ENCODE results near the gene INTS12.

Gene INTS12

DNA sequence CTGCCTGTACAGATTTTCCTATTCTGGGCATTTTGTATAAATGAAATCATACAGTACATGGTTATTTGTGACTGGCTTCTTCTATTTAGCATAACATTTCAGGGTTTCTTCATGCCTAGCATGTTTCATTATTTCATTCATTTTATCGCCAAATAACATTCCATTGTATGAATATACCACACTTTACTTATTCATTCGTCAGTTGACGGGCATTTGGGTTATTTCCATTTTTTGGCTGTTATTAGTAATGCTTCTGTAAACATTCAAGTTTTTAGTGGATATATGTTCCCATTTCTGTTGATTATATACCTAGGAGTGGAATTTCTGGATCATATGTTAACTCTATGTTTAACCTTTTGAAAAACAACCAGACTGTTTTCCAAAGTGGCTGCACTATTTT lies 47.5 kb downstream of the INTS12 start:
- H3K4me3 ChIP-seq (replicated peaks; ENCODE audit: low read depth, low read length) = no peak overlapping the region
- DNase-seq (ENCODE audit: low read depth) = no peak
- TF ChIP-seq, protein P1, sequence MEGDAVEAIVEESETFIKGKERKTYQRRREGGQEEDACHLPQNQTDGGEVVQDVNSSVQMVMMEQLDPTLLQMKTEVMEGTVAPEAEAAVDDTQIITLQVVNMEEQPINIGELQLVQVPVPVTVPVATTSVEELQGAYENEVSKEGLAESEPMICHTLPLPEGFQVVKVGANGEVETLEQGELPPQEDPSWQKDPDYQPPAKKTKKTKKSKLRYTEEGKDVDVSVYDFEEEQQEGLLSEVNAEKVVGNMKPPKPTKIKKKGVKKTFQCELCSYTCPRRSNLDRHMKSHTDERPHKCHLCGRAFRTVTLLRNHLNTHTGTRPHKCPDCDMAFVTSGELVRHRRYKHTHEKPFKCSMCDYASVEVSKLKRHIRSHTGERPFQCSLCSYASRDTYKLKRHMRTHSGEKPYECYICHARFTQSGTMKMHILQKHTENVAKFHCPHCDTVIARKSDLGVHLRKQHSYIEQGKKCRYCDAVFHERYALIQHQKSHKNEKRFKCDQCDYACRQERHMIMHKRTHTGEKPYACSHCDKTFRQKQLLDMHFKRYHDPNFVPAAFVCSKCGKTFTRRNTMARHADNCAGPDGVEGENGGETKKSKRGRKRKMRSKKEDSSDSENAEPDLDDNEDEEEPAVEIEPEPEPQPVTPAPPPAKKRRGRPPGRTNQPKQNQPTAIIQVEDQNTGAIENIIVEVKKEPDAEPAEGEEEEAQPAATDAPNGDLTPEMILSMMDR (IDR thresholded peaks at IDR 0.05; ENCODE audit: low read length, missing control alignments) = no peak

DNA sequence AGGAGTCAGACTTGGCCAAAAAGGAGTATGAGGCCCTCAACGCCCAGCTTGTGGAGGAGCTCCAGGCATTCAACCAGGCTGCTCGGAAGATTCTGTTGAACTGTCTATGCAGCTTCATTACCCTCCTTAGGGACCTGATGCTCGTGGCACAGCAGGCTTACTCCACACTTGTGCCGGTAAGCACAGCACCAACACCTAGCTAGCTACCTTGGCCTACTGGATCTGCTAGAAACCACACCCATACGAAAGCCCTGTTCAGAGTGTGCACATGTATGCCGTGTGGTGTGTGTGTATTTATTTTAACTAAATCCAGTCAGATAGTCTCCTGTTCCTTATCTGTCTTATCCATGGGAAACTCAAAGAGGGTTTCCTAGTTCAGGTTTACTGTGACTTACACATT lies 49.3 kb downstream of the INTS12 start:
- no peak for DNase-seq (ENCODE audit: low read depth)
- TF ChIP-seq, protein P1 (IDR thresholded peaks at IDR 0.05; ENCODE audit: low read length, missing control alignments) = no peak
- H3K4me3 ChIP-seq (replicated peaks; ENCODE audit: low read depth, low read length) = no peak overlapping the region

- peak; percentile 7 for DNase-seq (ENCODE audit: low read depth)
- TF ChIP-seq, protein P1 (IDR thresholded peaks at IDR 0.05; ENCODE audit: low read length, missing control alignments) = no peak
- H3K4me3 ChIP-seq (replicated peaks; ENCODE audit: low read depth, low read length) = no peak overlapping the region
Measured at GRCh38 chr4:105657117-105657765, 51.2 kb downstream of the INTS12 start.

GRCh38 chr4:105652286-105652888 lies 56.1 kb downstream of the INTS12 start:
- TF ChIP-seq, protein P1 (IDR thresholded peaks at IDR 0.05; ENCODE audit: low read length, missing control alignments) = no peak
- no peak for DNase-seq (ENCODE audit: low read depth)
- no peak overlapping the region for H3K4me3 ChIP-seq (replicated peaks; ENCODE audit: low read depth, low read length)

DNA sequence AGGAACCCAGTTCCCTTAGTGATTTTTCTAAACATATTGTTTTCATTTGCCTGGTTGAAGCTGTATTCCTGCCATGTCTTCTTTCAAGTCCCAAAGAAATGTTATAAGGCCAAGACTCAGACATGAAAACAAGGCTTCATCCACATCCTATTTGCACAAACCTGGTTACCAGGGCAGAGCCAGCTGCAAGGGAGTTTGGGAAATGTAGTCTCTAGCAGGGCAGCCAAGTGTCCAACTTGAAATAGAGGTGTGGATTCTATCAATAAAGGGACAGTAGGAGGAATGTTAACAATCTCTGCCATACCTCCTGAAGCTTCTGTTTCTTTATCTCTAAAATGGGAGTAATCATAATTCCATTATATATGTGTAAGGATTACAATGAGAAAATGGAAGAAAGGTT lies 56.6 kb downstream of the INTS12 start:
- no peak for DNase-seq (ENCODE audit: low read depth)
- TF ChIP-seq, protein P1 (IDR thresholded peaks at IDR 0.05; ENCODE audit: low read length, missing control alignments) = no peak
- no peak overlapping the region for H3K4me3 ChIP-seq (replicated peaks; ENCODE audit: low read depth, low read length)

GRCh38 chr4:105650190-105650589 lies 58.3 kb downstream of the INTS12 start:
- H3K4me3 ChIP-seq (replicated peaks; ENCODE audit: low read depth, low read length) = no peak overlapping the region
- TF ChIP-seq, protein P1 (IDR thresholded peaks at IDR 0.05; ENCODE audit: low read length, missing control alignments) = no peak
- DNase-seq (ENCODE audit: low read depth) = no peak

GRCh38 chr4:105645440-105645839 lies 63.0 kb downstream of the INTS12 start:
- no peak for DNase-seq (ENCODE audit: low read depth)
- no peak overlapping the region for H3K4me3 ChIP-seq (replicated peaks; ENCODE audit: low read depth, low read length)
- TF ChIP-seq, protein P1 (IDR thresholded peaks at IDR 0.05; ENCODE audit: low read length, missing control alignments) = no peak
